ENCODE measurements around the gene RIPOR3. TPM values are rescaled to one million over a fixed set of nuclear protein-coding genes. Genes with fewer than 3 reads are reported as not detected.

The RIPOR3 gene
- total and polyA plus RNA-seq, 9 of the 15 experiments (the other 6 are each of a cell fraction or from before 2014, with no cell fraction given), result 3.3 to 62.7 (median 21.4) TPM

- Histone ChIP-seq H3K27ac (ENCODE audit: extremely low read depth, low read depth, low read length) (no peak overlapping the region), H4K20me1 (replicated peaks; ENCODE audit: control insufficient read depth, insufficient read depth, low read length) (0 out of 2 replicates have a peak, but pooled peaks cover 4% of the 10 kb centered on the region), H3K4me3 (no peak overlapping the region), H3K4me2 (ENCODE audit: insufficient read depth, low read length) (no peak overlapping the region), H3K79me2 (ENCODE audit: control insufficient read depth, insufficient read depth, low read length) (0 out of 3 replicates have a peak, but pooled peaks cover 11% of the 10 kb centered on the region), H3K9me1 (ENCODE audit: control insufficient read depth, insufficient read depth, low read length) (no peaks in the 10 kb centered on the region), H3K4me1 (replicated peaks in 1 of 2; ENCODE audit: control insufficient read depth in 2 of 2, insufficient read depth in 2 of 2, low read length in 2 of 2) (peaks cover 0 to 24% of the 10 kb centered on the region in 2 experiments; a peak in 3 of 5 replicates), H2AFZ (ENCODE audit: low read depth, low read length) (no peak overlapping the region), H3K9me3 (replicated peaks; ENCODE audit: control insufficient read depth, insufficient read depth, low read depth, low read length) (no peaks in the 10 kb centered on the region), H3K9ac (ENCODE audit: insufficient read depth in 1 of 2, low read depth in 2 of 2, low read length in 2 of 2) (0 out of 4 replicates have a peak overlapping the region, but pooled peaks of 1 of the 2 experiments have one; percentile 6), H3K36me3 (ENCODE audit: control insufficient read depth, insufficient read depth, low read length) (peaks cover 61% of the 10 kb centered on the region), H3K27me3 (ENCODE audit: control insufficient read depth in 2 of 2, insufficient read depth in 2 of 2, low read length in 2 of 2) (no peaks in the 10 kb centered on the region)
- ATAC-seq (no peak), DNase-seq (ENCODE audit: extremely low read depth in 1 of 4, low spot score in 3 of 4) (no peak), FAIRE-seq (no peak)
- in situ Hi-C loops (cut with MboI), result no loop called here
- BruUV-seq (replicated peaks), result no TSS peak
- intact Hi-C loops (cut with micrococcal nuclease), result loop anchor here (5.0 kb wide), 1 partner anchor 163 kb away; no protein-coding TSS in a partner anchor
- WGBS (ENCODE audit: insufficient coverage, low coverage, missing lambda C conversion rate), result 92% methylated on average over 18 of the region's 18 CpGs
- POLR2A ChIA-PET, result no interaction called here
- TF ChIP-seq ZNF586 (CRISPR knock-in tag; conservative IDR thresholded peaks at IDR 0.05), result no peak
- no peak for TF ChIP-seq CHAMP1 (IDR thresholded peaks at IDR 0.05)
- no peak for TF ChIP-seq E2F3 (CRISPR knock-in tag; IDR thresholded peaks at IDR 0.05)
- CTCF ChIA-PET (ENCODE audit: low intra/inter-chr PET ratio), result interaction anchor here (2.4 kb wide), 1 partner anchor 120 kb away, joined by 12 read pairs; no protein-coding TSS in a partner anchor
Observed at GRCh38 chr20:50624351-50625016, 66.9 kb downstream of the RIPOR3 start.

Data from K562 (cell line).